OCI-LY1 (cell line): ENCODE results near the gene CHCHD6.

ENCODE experiments used
- H2AFZ ChIP-seq: fragments of 200-600 bp; sonication (generic), shearing (Covaris generic); 2 replicates; pipeline ENCODE4 v1.6.0; 2014; ENCODE audit warnings: antibody characterized with exemption, mild to moderate bottlenecking, low read length
- H3F3A ChIP-seq: fragments of 200-600 bp; sonication (generic), shearing (Covaris generic); 2 replicates; pipeline ENCODE4 v1.6.0; 2014; ENCODE audit warnings: mild to moderate bottlenecking, antibody characterized with exemption, low read length, moderate library complexity; ENCODE audit not compliant: insufficient read depth
- H3K27ac ChIP-seq: fragments of 200-600 bp; sonication (generic); 2 replicates; pipeline ENCODE4 v1.5.1; 2014; ENCODE audit warnings: low read length, mixed run types, mild to moderate bottlenecking, low read depth; ENCODE audit not compliant: poor library complexity, severe bottlenecking
- H3K27me3 ChIP-seq: fragments of 200-600 bp; sonication (generic); 2 replicates; pipeline ENCODE4 v1.6.0; 2014; ENCODE audit warnings: antibody characterized with exemption, mild to moderate bottlenecking, low read length, moderate library complexity; ENCODE audit not compliant: insufficient read depth
- H3K36me3 ChIP-seq: fragments of 200-600 bp; sonication (generic); 2 replicates; pipeline ENCODE4 v1.6.1; 2014; ENCODE audit warnings: mild to moderate bottlenecking, antibody characterized with exemption, low read length, moderate library complexity, mixed read lengths; ENCODE audit not compliant: insufficient read depth
- H3K4me1 ChIP-seq: fragments of 200-600 bp; sonication (generic); 2 replicates; pipeline ENCODE4 v1.5.1; 2014; ENCODE audit warnings: mild to moderate bottlenecking, low read length, moderate library complexity; ENCODE audit not compliant: insufficient read depth, severe bottlenecking
- H3K4me2 ChIP-seq: fragments of 200-600 bp; sonication (generic), shearing (Covaris generic); 2 replicates; pipeline ENCODE4 v1.6.1; 2014; ENCODE audit warnings: low read length
- H3K4me3 ChIP-seq: fragments of 200-600 bp; sonication (generic); 2 replicates; pipeline ENCODE4 v1.5.1; 2014; ENCODE audit warnings: low read length, low read depth, mild to moderate bottlenecking, mixed read lengths; ENCODE audit not compliant: poor library complexity, severe bottlenecking
- H3K79me2 ChIP-seq: fragments of 200-600 bp; shearing (Covaris generic); 2 replicates; pipeline ENCODE4 v1.6.1; 2016; ENCODE audit warnings: mixed run types, low read length, mixed read lengths; ENCODE audit not compliant: insufficient read depth
- H3K9ac ChIP-seq: fragments of 200-600 bp; sonication (generic), shearing (Covaris generic); 2 replicates; pipeline ENCODE4 v1.6.1; 2014; ENCODE audit warnings: mild to moderate bottlenecking, low read length, mixed read lengths
- H3K9me2 ChIP-seq: fragments of 200-600 bp; sonication (generic), shearing (Covaris generic); 2 replicates; pipeline ENCODE4 v1.6.1; 2014; ENCODE audit warnings: low read depth, mild to moderate bottlenecking, low read length, mixed read lengths
- H3K9me3 ChIP-seq: fragments of 200-600 bp; shearing (Covaris generic); 2 replicates; pipeline ENCODE4 v1.6.1; 2014; ENCODE audit warnings: low read length, mixed read lengths
- H4K20me1 ChIP-seq: fragments of 200-600 bp; sonication (generic), shearing (Covaris generic); 2 replicates; pipeline ENCODE4 v1.6.0; 2016; ENCODE audit warnings: mild to moderate bottlenecking, low read length; ENCODE audit not compliant: insufficient read depth
- CTCF ChIP-seq: fragments of 200-600 bp; sonication (generic), shearing (Covaris generic); IDR thresholded peaks from 2 replicates; pipeline ENCODE4 v1.5.1; 2017; ENCODE audit warnings: mild to moderate bottlenecking, antibody characterized with exemption, low read length, moderate library complexity, mixed read lengths
- EZH2 ChIP-seq: fragments of 200-600 bp; sonication (generic), shearing (Covaris generic); IDR thresholded peaks from 2 replicates; pipeline ENCODE4 v1.8.0; 2017; ENCODE audit warnings: borderline replicate concordance, mixed run types, mild to moderate bottlenecking, antibody characterized with exemption, low read length, moderate library complexity, mixed read lengths

The CHCHD6 gene

DNA sequence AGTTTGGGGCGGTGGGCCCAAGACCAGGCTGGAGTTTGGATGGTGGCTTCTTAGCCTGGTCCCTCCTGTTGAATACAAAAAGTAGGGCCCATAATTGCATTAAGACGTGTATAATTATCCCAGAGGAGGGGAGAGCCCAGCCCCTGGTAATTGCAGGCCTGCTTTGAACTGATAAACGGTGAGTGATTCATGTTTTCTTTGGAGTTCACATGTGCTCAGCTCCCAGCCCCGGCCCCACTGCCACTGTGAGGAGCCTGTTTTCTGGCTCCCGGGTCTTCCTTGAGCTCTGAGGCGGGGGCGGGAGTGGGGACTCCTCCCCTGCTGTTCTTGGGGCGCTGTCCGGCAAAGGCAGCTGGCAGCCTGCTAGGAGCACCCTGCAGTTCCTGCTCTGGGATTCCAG lies 282.0 kb downstream of the CHCHD6 start:
- Histone ChIP-seq H3K36me3 (no peaks in the 10 kb centered on the region), H3K27me3 (no peaks in the 10 kb centered on the region; the same call in 1 of the 2 replicates), H3K4me1 (peaks cover 13% of the 10 kb centered on the region), H3K9me3 (no peaks in the 10 kb centered on the region), H4K20me1 (no peaks in the 10 kb centered on the region), H3F3A (no peaks in the 10 kb centered on the region), H3K4me2 (no peak overlapping the region), H3K4me3 (no peak overlapping the region), H2AFZ (no peak overlapping the region), H3K9ac (no peak overlapping the region), H3K27ac (no peak overlapping the region), H3K9me2 (no peaks in the 10 kb centered on the region), H3K79me2 (no peaks in the 10 kb centered on the region)
- TF ChIP-seq EZH2: no peak
- TF ChIP-seq CTCF: no peak

- no peaks in the 10 kb centered on the region for H3K79me2 ChIP-seq
- H3K4me3 ChIP-seq: no peak overlapping the region
- no peaks in the 10 kb centered on the region for H3K9me2 ChIP-seq
- H3K9me3 ChIP-seq: no peaks in the 10 kb centered on the region
- no peak overlapping the region for H3K27ac ChIP-seq
- peaks cover 9% of the 10 kb centered on the region for H3K4me1 ChIP-seq
- H3K9ac ChIP-seq: no peak overlapping the region
- H2AFZ ChIP-seq: no peak overlapping the region
- no peak for TF ChIP-seq CTCF
- TF ChIP-seq EZH2: no peak
- no peaks in the 10 kb centered on the region; the same call in 1 of the 2 replicates for H3K27me3 ChIP-seq
- H4K20me1 ChIP-seq: no peaks in the 10 kb centered on the region
- no peaks in the 10 kb centered on the region for H3K36me3 ChIP-seq
- no peak overlapping the region for H3K4me2 ChIP-seq
- no peaks in the 10 kb centered on the region for H3F3A ChIP-seq
Measured at GRCh38 chr3:126987129-126987528, 283.1 kb downstream of the CHCHD6 start.

DNA sequence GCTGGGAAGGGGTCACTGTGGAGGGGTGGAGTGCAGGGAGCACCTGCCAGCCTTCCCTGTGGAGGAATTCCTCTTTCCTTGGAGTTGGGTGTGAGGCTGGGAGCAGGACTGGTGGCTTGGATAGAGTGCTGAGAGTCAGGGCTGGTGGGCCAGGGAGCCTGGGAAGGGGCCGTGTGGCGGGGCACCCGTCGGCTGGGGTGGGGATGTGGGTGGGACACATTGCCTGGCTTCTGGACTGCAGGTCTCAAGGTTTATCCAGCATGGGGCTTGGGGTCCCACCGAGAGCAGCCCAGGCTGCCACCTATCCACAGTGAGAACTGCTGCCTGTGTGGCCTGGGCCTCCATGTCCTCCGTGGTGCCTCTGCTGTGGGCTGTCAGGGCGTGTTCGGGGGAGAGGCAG lies 283.6 kb downstream of the CHCHD6 start:
- Histone ChIP-seq H3K36me3 (no peaks in the 10 kb centered on the region), H3K79me2 (no peaks in the 10 kb centered on the region)

More for the DNA sequence above, 283.6 kb downstream of the CHCHD6 start:
- Histone ChIP-seq H3K9ac (no peak overlapping the region), H3K4me1 (peaks cover 7% of the 10 kb centered on the region), H4K20me1 (no peaks in the 10 kb centered on the region), H3K4me2 (no peak overlapping the region), H3K27ac (no peak overlapping the region), H3K27me3 (no peaks in the 10 kb centered on the region; the same call in 1 of the 2 replicates), H3K4me3 (no peak overlapping the region), H3K9me2 (no peaks in the 10 kb centered on the region), H3F3A (no peaks in the 10 kb centered on the region), H3K9me3 (no peaks in the 10 kb centered on the region), H2AFZ (no peak overlapping the region)
- TF ChIP-seq EZH2 (no peak), CTCF (no peak)
